ENCODE measurements around the gene PREX1. TPM values are rescaled to one million over a fixed set of nuclear protein-coding genes. Genes with fewer than 3 reads are reported as not detected.
A peak's percentile ranks its signal among the peaks of the same experiment; 100 is the strongest.

Gene PREX1
- total RNA-seq, 2 donors from 2014 or later, result 11.5 to 21.7 TPM

DNA sequence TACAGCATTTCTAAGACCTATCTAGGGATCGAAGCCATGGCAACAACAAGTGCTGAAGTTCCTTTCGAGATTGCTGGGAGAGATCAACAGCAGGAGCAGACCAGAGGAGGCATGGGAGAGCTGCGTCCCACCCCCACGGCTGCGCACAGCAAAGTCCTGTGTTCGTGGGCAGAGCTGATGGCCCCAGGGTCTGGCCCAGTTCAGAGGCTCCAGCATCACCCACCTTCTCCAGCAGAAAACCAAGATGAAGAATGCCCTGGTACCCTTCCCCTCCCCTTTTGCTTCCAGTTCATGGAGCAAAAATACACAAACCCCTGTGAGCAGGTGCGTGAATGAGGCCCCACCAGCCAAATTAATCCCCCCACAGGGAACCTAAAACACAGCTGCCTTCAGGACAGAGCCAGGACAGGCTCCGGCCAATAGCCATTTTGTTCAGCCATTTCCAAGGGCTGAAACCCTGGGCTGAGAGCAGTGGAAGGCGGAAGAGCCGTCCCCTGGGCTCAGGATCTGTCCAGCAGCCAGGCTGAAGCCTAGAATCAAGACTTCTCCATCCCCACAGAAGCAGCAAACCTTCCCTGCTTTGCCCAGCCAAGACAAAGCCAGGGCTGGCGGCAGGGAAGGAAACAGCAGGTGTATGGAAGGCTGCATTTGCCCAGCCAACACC lies 102.8 kb downstream of the PREX1 start:
- no peak overlapping the region for H3K27ac ChIP-seq
- H3K27me3 ChIP-seq, result no peaks in the 10 kb centered on the region
- no peak for DNase-seq (ENCODE audit: low spot score)
- H3K4me1 ChIP-seq, result peaks cover 0 to 25% of the 10 kb centered on the region in 2 donors
- no peaks in the 10 kb centered on the region for H3K36me3 ChIP-seq
- TF ChIP-seq, protein P1, sequence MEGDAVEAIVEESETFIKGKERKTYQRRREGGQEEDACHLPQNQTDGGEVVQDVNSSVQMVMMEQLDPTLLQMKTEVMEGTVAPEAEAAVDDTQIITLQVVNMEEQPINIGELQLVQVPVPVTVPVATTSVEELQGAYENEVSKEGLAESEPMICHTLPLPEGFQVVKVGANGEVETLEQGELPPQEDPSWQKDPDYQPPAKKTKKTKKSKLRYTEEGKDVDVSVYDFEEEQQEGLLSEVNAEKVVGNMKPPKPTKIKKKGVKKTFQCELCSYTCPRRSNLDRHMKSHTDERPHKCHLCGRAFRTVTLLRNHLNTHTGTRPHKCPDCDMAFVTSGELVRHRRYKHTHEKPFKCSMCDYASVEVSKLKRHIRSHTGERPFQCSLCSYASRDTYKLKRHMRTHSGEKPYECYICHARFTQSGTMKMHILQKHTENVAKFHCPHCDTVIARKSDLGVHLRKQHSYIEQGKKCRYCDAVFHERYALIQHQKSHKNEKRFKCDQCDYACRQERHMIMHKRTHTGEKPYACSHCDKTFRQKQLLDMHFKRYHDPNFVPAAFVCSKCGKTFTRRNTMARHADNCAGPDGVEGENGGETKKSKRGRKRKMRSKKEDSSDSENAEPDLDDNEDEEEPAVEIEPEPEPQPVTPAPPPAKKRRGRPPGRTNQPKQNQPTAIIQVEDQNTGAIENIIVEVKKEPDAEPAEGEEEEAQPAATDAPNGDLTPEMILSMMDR (IDR thresholded peaks at IDR 0.05), result no peak
- no peak overlapping the region for H3K4me3 ChIP-seq
- no peaks in the 10 kb centered on the region for H3K9me3 ChIP-seq

DNA sequence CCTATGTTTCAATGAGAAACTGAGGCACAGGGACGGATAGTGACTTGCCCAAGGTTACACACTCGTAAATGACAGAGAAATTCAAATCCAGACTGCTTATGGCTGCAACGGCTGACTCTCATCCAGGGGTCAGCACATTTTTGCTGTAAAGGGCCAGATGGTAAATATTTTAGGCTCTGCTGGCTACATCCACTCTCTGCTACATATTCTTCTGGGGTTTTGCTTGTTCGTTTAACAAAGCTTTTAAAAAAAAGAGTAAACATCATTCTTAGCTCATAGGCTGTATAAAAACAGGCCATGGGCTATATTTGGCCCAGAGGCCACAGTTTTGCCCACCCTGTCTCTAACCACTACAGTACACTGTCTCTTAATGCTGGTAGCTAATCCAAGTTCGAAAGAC lies 103.4 kb downstream of the PREX1 start:
- peaks cover 0 to 25% of the 10 kb centered on the region in 2 donors for H3K4me1 ChIP-seq
- no peak overlapping the region for H3K4me3 ChIP-seq
- no peaks in the 10 kb centered on the region for H3K27me3 ChIP-seq
- peak overlapping the region in 1 of 2 donors; percentile 64 for H3K27ac ChIP-seq
- TF ChIP-seq, protein P1 (IDR thresholded peaks at IDR 0.05), result no peak
- no peaks in the 10 kb centered on the region for H3K36me3 ChIP-seq
- H3K9me3 ChIP-seq, result no peaks in the 10 kb centered on the region
- no peak for DNase-seq (ENCODE audit: low spot score)

DNA sequence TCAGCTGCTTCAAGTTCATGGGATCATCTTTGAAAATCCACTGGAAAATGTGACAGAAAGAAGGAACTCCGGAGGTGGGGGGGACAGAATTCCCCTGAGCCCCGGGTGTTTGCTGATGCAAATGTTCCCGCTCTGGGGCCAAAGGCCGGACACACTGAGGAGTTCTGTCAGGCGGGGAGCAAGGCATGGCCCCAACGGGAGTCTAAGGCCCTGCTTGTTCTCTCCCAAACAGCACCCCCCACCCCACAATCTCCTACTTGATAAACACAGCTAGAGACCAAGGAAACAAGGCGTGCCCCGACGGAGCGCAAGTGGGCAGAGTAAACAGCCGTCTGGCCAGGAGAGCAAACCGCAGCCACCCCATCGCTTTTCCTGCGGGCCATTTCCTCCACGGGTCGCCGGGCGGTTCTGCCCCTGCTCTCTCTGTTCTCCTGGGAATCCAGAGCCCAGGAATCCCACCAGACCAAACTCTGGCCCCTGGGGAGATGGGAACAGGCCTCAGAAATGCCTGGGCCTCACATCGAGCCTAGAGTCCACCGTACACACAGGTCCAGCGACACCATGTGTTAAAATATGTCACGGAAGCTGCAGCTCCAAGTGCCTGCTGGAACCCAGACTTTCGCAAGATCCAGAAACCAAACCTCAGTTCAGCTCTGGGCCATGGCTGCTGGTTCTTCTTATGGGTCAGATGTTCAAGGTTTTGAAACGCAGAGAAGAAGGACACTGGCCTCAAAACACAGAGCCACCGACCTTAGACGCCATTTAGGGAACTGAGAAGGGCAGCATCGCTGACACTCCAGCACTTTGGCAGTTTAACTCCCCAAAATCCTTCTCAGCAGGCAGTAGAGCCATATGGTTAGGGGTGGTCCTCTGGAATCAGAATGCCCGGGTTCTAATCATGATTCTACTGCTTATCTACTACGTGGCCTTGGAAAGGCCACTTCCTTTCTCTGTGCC lies 104.2 kb downstream of the PREX1 start:
- Histone ChIP-seq H3K9me3 (no peaks in the 10 kb centered on the region), H3K27me3 (no peaks in the 10 kb centered on the region), H3K36me3 (no peaks in the 10 kb centered on the region), H3K4me1 (peaks cover 0 to 25% of the 10 kb centered on the region in 2 donors), H3K27ac (peak overlapping the region; percentile 36 to 64), H3K4me3 (no peak overlapping the region)
- TF ChIP-seq, protein P1 (IDR thresholded peaks at IDR 0.05), result no peak
- DNase-seq (ENCODE audit: low spot score), result peak; percentile 64

DNA sequence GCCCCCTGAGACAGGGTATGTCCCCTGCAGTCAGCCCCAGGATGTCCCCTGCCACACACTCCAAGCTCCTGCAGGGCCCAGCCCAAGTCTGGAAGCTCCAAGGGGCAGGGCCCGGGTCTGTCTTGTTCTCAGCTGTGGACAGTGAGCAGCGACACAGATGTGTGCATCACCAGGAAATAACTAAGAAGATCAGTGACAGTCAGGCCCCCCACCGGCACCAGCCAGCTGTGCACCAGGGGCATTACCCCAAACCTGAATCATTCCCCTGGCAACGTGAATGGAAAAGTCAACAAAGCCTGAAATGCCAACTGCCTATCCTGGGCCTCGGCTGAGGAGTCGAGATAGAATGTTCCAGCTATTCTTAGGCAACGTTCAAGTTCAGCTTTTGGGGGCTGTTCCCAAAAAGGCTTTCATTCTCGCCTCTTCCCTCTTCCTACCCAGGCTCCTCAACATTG lies 105.0 kb downstream of the PREX1 start:
- TF ChIP-seq, protein P1 (IDR thresholded peaks at IDR 0.05), result no peak
- H3K27me3 ChIP-seq, result no peaks in the 10 kb centered on the region
- H3K36me3 ChIP-seq, result no peaks in the 10 kb centered on the region
- H3K9me3 ChIP-seq, result no peaks in the 10 kb centered on the region
- peak; percentile 61 for DNase-seq (ENCODE audit: low spot score)
- H3K4me1 ChIP-seq, result peaks cover 0 to 25% of the 10 kb centered on the region in 2 donors
- H3K4me3 ChIP-seq, result no peak overlapping the region
- H3K27ac ChIP-seq, result peak overlapping the region; percentile 36 to 64

DNA sequence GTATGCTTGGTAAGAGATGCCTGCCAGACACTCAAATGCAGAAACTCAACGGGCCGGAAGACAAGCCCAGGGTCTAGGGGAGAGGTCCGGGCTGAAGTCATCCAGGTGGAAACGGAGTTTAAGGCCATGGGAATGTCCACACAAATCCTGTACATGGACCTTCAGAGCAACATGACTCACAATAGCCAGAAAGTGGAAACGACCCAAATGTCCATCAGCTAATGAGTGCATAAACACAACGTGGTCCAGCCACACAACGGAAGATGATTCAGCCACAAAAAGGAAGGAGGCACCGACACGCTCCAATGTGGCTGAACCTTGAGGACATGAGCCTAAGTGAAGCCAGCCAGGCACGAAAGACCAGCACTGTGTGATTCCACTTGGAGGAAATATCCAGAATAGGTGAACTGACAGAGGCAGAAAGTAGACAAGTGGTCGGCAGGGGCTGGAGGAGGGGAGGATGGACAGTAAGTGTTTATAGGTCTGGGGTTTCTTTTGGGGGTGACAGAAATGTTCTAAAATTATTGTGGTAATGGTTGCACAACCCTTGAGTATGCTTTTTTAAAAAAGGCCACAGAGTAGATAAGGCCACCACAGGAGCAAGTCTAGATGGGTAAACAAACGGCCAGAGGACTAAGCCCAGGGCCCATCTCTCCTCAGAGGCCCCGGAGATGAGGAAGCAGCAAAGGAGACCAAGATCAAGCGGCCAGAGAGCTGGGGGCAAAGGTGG lies 105.6 kb downstream of the PREX1 start:
- Histone ChIP-seq H3K27ac (peak overlapping the region; percentile 36 to 64), H3K4me3 (no peak overlapping the region), H3K9me3 (no peaks in the 10 kb centered on the region), H3K36me3 (no peaks in the 10 kb centered on the region), H3K4me1 (peaks cover 0 to 25% of the 10 kb centered on the region in 2 donors), H3K27me3 (no peaks in the 10 kb centered on the region)
- peak; percentile 60 for DNase-seq (ENCODE audit: low spot score)
- TF ChIP-seq, protein P1 (IDR thresholded peaks at IDR 0.05), result no peak
